PC-9 (cell line): ENCODE results near the gene PCED1B.

Experiments used
- CTCF ChIP-seq: fragments of 200-600 bp; sonication (generic); conservative IDR thresholded peaks from 2 replicates; pipeline ENCODE4 v1.6.1; 2017; ENCODE audit warnings: mixed run types, antibody characterized with exemption, mild to moderate bottlenecking, moderate library complexity
- EZH2 ChIP-seq: fragments of 200-600 bp; sonication (generic); IDR thresholded peaks from 2 replicates; pipeline ENCODE4 v1.8.0; 2017; ENCODE audit warnings: antibody characterized with exemption, low read depth

- TF ChIP-seq EZH2 = no peak
- no peak for TF ChIP-seq CTCF
Observed at GRCh38 chr12:47186246-47186645, 106.8 kb downstream of the PCED1B start.
